ENCODE data around the gene AQP2. TPM values are rescaled to one million over a fixed set of nuclear protein-coding genes. Genes with fewer than 3 reads are reported as not detected.

Gene AQP2
- total and polyA plus RNA-seq, 2 of the 13 experiments (the other 11 are each of a cell fraction or from before 2014, with no cell fraction given) = not detected

DNA sequence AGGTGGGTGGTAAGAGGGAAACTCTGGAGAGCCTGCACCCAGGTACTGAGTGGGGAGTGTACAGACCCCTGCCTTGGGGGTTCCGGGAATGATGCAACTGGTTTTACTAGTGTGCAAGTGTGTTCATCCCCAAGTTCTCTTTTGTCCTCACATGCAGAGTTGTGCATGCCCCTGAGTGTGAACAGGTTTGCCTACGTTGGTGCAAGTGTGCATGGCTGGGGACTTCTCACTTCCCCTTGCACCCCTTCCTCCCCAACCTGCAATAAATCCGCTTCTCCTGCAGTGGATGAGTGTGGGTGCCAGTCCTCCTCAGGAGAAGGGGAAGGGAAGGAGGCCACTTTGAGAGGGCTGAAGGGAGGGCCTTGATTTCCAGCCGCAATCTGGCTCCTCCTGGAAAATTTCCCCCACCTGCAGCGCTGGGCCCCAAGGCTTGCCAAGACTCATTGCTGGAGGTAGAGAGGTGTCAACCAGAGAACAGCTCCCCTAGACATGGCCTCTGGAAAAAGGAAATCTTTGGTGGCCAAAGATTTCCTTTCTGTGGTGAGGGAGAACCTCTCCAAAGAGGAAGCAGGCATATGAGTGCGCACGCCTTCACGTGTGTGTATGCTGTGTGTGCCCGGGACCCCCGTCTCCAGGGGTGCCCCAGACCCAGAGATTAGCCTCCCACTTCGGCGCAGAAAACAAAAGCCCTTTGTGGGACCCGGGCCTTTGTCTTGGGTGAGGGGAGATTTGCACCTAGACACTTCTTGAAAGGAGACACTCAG lies 5.5 kb downstream of the AQP2 start:
- intact Hi-C loops (cut with micrococcal nuclease; ENCODE audit: unreplicated experiment) = no loop called here
- CTCF ChIA-PET (ENCODE audit: low intra/inter-chr PET ratio, low total read pairs) = no interaction called here

More for the DNA sequence above, 5.5 kb downstream of the AQP2 start:
- in situ Hi-C loops (cut with HindIII; ENCODE audit: extremely low pct_ligation_motif_present, low pct_unique_long_range_greater_than_20kb) = no loop called here
- FAIRE-seq (no peak), ATAC-seq (no peak), DNase-seq (ENCODE audit: low spot score) (no peak)
- no peaks in the 10 kb centered on the region for H3K79me2 ChIP-seq (ENCODE audit: insufficient read depth, low read length)
- peaks cover 15% of the 10 kb centered on the region for H3K4me1 ChIP-seq (ENCODE audit: insufficient read depth, low read length)
- H3K9ac ChIP-seq (ENCODE audit: insufficient read depth, low read depth, low read length) = no peak overlapping the region
- POLR2A ChIA-PET = no interaction called here
- H3K36me3 ChIP-seq (replicated peaks in 1 of 2; ENCODE audit: control insufficient read depth in 1 of 2, insufficient read depth in 2 of 2, low read length in 2 of 2) = no peaks in the 10 kb centered on the region
- no peak overlapping the region for H3K4me2 ChIP-seq (ENCODE audit: low read depth, low read length)
- H4K20me1 ChIP-seq (ENCODE audit: insufficient read depth, low read length) = no peaks in the 10 kb centered on the region
- H3K27ac ChIP-seq (ENCODE audit: extremely low read length, insufficient read depth, low read length) = no peak overlapping the region
- no TSS peak for BruUV-seq (replicated peaks)
- TF ChIP-seq ZNF558 (CRISPR knock-in tag; IDR thresholded peaks at IDR 0.05; ENCODE audit: borderline replicate concordance) (no peak), SP4 (CRISPR knock-in tag; IDR thresholded peaks at IDR 0.05) (no peak), IRF9 (CRISPR knock-in tag; IDR thresholded peaks at IDR 0.05; ENCODE audit: borderline replicate concordance) (no peak), ZNF501 (CRISPR knock-in tag; IDR thresholded peaks at IDR 0.05) (no peak), ZNF251 (CRISPR knock-in tag; IDR thresholded peaks at IDR 0.05) (no peak), ZNF629 (CRISPR knock-in tag; conservative IDR thresholded peaks at IDR 0.05) (no peak), ZNF468 (CRISPR knock-in tag; IDR thresholded peaks at IDR 0.05) (no peak), RARA (CRISPR knock-in tag; IDR thresholded peaks at IDR 0.05) (no peak), RNF2 (conservative IDR thresholded peaks at IDR 0.05; ENCODE audit: low read depth) (no peak), TBL1XR1 (IDR thresholded peaks at IDR 0.05; ENCODE audit: borderline replicate concordance, low read length, partially characterized antibody) (no peak), KMT2B (CRISPR knock-in tag; IDR thresholded peaks at IDR 0.05) (no peak), NR0B2 (CRISPR knock-in tag; IDR thresholded peaks at IDR 0.05) (no peak), KDM1A (CRISPR knock-in tag; IDR thresholded peaks at IDR 0.05) (no peak), ZNF274 (CRISPR knock-in tag; IDR thresholded peaks at IDR 0.05) (no peak)
- TF ChIP-seq, protein P1, sequence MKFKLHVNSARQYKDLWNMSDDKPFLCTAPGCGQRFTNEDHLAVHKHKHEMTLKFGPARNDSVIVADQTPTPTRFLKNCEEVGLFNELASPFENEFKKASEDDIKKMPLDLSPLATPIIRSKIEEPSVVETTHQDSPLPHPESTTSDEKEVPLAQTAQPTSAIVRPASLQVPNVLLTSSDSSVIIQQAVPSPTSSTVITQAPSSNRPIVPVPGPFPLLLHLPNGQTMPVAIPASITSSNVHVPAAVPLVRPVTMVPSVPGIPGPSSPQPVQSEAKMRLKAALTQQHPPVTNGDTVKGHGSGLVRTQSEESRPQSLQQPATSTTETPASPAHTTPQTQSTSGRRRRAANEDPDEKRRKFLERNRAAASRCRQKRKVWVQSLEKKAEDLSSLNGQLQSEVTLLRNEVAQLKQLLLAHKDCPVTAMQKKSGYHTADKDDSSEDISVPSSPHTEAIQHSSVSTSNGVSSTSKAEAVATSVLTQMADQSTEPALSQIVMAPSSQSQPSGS (CRISPR knock-in tag; IDR thresholded peaks at IDR 0.05) = no peak
- peaks cover 5 to 55% of the 10 kb centered on the region in 2 experiments; a peak in 4 of 5 replicates for H3K27me3 ChIP-seq (ENCODE audit: control insufficient read depth in 1 of 2, insufficient read depth in 2 of 2, low read length in 2 of 2)
- WGBS (ENCODE audit: low lambda C conversion rate) = 43% methylated on average over 7 of the region's 13 CpGs
- no peak overlapping the region for H2AFZ ChIP-seq (ENCODE audit: low read length)
- no peak overlapping the region for H3K4me3 ChIP-seq (replicated peaks in 1 of 3; ENCODE audit: insufficient read depth in 1 of 3, low read depth in 2 of 3, low read length in 3 of 3)
- H3K9me3 ChIP-seq (ENCODE audit: low read length) = no peaks in the 10 kb centered on the region

Data from HepG2 (cell line).